SJCRH30 (cell line): ENCODE data around the gene CUEDC1. TPM values are rescaled to one million over a fixed set of nuclear protein-coding genes. Genes with fewer than 3 reads are reported as not detected.

Experiments
- DNase-seq, 2 experiments: peaks; one replicate each; pipeline ENCODE4 v3.0.0-alpha.2; 2015 to 2020
- H3K27ac ChIP-seq: fragments of 250-450 bp; sonication (Bioruptor Pico); 2 replicates; pipeline ENCODE4 v1.5.1; 2020; ENCODE audit warnings: mild to moderate bottlenecking, moderate library complexity
- H3K27me3 ChIP-seq: fragments of 250-450 bp; sonication (Bioruptor Pico); 2 replicates; pipeline ENCODE4 v1.5.1; 2020; ENCODE audit warnings: mild to moderate bottlenecking, moderate library complexity
- H3K36me3 ChIP-seq: fragments of 250-450 bp; sonication (Bioruptor Pico); 2 replicates; pipeline ENCODE4 v1.5.1; 2020; ENCODE audit warnings: mild to moderate bottlenecking, moderate library complexity
- H3K4me1 ChIP-seq: fragments of 250-450 bp; sonication (Bioruptor Pico); 2 replicates; pipeline ENCODE4 v1.5.1; 2020; ENCODE audit warnings: mild to moderate bottlenecking, moderate library complexity
- H3K4me3 ChIP-seq: fragments of 250-450 bp; sonication (Bioruptor Pico); 2 replicates; pipeline ENCODE4 v1.5.1; 2020; ENCODE audit warnings: mild to moderate bottlenecking, moderate library complexity
- H3K9me3 ChIP-seq: fragments of 250-450 bp; sonication (Bioruptor Pico); replicated peaks from 2 replicates; pipeline ENCODE4 v1.5.1; 2020; ENCODE audit warnings: mild to moderate bottlenecking, moderate library complexity
- total RNA-seq: library from RNA; depleted of rRNA; stranded (reverse); fragments of >200 nt; shearing (Covaris generic); gene quantifications from 2 replicates; pipeline ENCODE4 v1.2.3, GENCODE V29; 2014

Gene CUEDC1
- total RNA-seq, 1 experiment from 2014 or later: 14.4 TPM

DNA sequence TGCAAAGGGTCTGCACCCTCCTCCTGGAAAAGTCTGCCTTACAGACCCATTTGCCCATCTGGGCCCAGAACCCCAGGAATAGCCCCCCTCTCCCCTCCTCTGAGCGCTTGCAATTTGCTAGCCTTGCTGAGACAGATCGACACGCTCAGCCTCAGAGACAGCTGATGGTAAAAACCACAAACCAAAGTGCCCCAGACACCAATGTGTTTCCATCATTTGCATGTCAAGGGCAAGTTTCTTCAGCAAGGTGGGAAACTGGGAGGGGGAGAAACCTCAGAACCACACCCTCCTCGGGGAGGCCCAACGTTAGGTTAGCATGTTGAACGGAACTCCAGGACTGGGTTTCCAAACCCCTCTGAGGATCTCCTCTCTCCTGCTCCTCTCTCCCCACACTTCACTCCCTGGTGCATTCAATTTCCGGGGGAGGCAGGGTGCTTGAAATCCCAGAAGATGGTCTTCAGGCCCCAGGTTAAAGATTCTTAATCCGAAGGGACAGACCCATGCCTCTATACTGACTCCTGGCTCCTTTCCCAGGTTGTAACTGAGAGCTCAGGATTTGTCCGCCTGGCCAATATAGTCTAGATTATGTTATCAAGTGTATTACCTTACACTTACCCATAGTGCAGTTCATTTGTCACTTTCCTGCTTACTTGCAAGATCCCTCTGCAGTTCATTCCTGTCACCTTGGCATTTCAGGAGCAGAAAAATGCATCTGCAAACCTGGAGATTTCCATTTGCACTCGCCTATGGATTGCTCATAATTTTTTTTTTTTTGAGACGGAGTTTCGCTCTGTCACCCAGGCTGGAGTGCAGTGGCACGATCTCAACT lies 1.3 kb upstream of the CUEDC1 start:
- Histone ChIP-seq H3K4me3 (no peak overlapping the region; the same call in 1 of the 2 replicates), H3K27ac (no peak overlapping the region), H3K9me3 (no peaks in the 10 kb centered on the region), H3K27me3 (no peaks in the 10 kb centered on the region), H3K36me3 (no peaks in the 10 kb centered on the region), H3K4me1 (peaks cover 22% of the 10 kb centered on the region)
- peak in 1 of 2 experiments; percentile 60 for DNase-seq

DNA sequence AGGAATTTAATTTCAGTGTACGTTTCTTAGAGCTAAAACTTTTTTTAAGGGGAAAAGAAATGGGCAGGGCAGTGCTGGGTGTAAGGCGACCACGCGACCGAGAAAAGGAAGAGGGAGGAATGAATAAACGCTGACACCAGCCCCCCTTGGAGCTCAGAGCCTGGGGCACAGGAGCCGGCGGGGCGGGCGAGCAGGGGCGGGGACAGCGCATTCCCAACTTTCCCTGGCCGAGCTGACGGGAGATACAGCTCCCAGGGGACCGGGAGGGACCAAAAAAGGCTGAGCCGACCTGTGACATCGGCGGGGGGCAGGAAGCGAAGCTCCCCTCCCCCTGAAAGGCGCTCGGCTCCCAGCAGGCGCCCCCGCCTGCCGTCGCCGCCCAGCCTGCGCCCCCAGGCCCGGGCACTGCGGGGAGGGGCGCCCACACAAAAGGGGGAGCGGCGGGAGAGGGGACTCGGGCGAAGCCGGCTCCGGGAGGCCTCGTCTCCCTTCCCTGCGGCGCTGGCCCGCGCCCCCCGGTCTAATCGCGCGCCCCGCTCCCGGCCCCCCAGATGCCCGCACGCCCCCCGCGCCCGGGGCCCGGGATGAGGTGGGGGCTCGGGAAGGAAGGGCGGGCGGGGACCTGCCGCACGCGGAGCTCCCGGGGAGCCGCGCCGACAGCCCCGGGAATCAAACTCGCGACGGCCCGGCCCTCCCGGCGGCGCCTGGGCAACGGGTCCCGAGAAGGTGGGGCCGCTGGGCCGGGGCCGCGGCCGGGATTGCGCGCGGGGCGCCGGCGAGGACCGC lies 622 bp downstream of the CUEDC1 start:
- DNase-seq: peak; percentile 84 to 86
- Histone ChIP-seq H3K27ac (peak overlapping the region; percentile 79), H3K36me3 (no peaks in the 10 kb centered on the region), H3K4me3 (peak overlapping the region; percentile 87), H3K4me1 (peaks cover 31% of the 10 kb centered on the region), H3K9me3 (no peaks in the 10 kb centered on the region), H3K27me3 (no peaks in the 10 kb centered on the region)

DNA sequence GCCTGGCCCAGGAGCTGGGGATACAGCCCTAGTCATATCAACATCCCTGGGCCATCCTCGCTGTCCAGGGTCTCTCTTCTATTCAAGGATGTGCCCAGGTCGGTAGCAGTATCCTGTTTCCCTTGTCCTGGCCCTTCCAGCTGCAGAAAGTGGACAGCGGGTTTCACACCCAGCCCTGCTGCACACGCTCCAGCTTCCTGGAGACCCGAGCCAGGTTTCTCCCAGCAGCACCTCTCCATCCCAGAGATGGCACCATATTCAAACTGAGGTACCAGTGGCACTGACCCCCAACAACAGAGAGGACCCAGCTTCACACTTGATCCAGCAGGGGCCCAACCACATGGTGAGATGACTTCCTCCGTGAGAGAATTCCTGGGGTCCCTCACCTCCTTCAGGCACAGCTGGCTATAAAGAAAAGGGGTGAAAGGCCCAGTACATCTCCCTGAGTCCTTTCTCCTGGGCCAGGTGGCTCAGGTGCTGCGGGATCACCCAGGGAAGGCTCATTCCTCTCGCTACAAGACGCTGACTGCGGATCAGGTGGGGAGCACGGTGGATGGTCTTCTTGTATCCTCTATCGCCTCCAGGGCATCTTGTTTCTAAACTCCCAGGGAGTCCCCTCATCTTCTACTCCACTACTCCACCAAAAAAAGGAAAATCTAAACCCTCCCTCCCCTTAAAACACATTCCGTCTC lies 1.4 kb downstream of the CUEDC1 start:
- H3K9me3 ChIP-seq: no peaks in the 10 kb centered on the region
- peak overlapping the region; percentile 87 for H3K4me3 ChIP-seq
- peaks cover 36% of the 10 kb centered on the region for H3K4me1 ChIP-seq
- no peak for DNase-seq
- H3K27ac ChIP-seq: peak overlapping the region; percentile 79
- no peaks in the 10 kb centered on the region for H3K36me3 ChIP-seq
- H3K27me3 ChIP-seq: no peaks in the 10 kb centered on the region

DNA sequence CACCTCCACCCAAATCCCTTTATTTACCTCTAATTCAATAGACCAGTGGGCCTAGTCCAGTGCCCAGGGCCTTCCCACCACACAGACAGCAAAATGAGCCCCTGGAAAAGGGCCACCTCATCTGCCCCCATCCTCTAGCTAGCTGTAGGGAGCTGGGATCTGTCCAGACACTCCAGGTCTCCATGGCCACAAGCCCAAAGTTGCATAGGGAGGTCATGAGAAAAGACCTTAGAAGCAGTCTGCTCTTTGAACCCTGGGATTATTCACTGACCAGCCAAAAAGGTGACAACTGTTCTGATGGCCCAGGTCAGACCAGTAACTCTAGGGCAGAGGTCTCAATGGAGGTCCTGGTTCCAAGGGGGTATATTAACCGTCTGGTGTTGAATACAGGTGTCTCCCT lies 2.0 kb downstream of the CUEDC1 start:
- H3K4me1 ChIP-seq: peaks cover 42% of the 10 kb centered on the region

DNA sequence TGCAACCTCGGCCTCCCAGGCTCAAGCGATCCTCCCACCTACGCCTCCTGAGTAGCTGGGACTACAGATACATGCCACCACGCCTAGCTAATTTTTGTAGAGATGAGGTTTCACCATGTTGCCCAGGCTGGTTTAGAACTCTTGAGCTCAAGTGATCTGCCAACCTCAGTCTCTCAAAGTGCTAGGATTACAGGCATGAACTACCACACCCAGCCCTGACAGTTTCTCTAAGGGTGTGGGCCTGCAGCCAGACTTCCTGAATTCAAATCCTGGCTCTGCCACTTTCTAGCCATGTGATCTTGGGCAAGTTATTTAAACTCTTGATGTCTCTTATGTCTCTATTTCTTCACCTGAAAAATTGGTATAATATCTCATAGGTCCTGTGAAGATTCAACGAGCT lies 5.6 kb downstream of the CUEDC1 start:
- H3K4me1 ChIP-seq: peaks cover 57% of the 10 kb centered on the region
- no peak overlapping the region for H3K4me3 ChIP-seq
- no peaks in the 10 kb centered on the region for H3K27me3 ChIP-seq
- no peaks in the 10 kb centered on the region for H3K9me3 ChIP-seq
- no peaks in the 10 kb centered on the region for H3K36me3 ChIP-seq
- H3K27ac ChIP-seq: no peak overlapping the region
- no peak for DNase-seq

More for the DNA sequence above, 2.0 kb downstream of the CUEDC1 start:
- H3K4me3 ChIP-seq: no peak overlapping the region
- no peaks in the 10 kb centered on the region for H3K27me3 ChIP-seq
- H3K9me3 ChIP-seq: no peaks in the 10 kb centered on the region
- no peak for DNase-seq
- H3K36me3 ChIP-seq: no peaks in the 10 kb centered on the region
- no peak overlapping the region for H3K27ac ChIP-seq

DNA sequence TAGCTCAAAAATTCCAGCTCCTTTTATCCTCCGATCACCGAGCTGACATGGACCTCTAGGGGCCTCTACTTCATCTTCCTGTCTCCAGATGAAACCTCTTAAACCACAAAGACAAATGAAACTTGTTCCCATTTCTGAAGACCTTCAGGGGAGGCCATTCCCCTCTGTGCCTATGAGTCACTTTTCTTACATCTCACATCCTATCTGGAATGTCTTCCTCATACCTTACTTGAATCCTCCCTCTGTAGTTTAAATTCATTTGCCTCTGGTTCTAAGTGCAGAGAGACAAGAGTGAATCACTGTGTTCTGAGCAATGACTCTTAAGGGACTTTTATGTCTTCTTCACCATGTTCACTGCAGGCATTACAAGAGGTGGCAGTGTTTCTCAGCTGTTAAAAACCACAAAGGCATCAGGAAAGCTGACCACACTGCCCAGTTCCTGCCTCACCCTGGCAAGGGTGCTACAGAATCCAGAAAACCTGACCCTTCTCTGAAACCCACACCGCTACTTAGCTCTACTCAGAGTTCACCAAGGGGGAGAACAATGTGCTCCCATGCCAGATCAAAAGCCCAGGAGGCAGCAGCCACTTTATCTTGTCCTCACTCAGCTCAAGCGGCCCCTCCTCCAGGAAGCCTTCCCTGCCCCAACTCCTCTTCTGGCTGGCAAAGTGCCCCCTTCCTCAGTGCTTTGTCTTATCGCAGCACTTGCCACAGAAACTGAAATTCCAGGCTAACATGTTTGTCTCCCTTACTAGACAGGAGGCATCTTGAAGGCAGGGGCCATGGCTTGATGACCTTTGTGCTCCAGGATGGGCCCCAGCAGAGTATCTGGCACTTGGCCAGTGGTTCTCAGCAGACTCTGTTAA lies 6.4 kb downstream of the CUEDC1 start:
- DNase-seq: peak; percentile 75 to 82
- H3K36me3 ChIP-seq: no peaks in the 10 kb centered on the region
- H3K4me1 ChIP-seq: peaks cover 58% of the 10 kb centered on the region
- no peaks in the 10 kb centered on the region for H3K9me3 ChIP-seq
- H3K4me3 ChIP-seq: no peak overlapping the region
- H3K27me3 ChIP-seq: no peaks in the 10 kb centered on the region
- peak overlapping the region; percentile 86 for H3K27ac ChIP-seq

DNA sequence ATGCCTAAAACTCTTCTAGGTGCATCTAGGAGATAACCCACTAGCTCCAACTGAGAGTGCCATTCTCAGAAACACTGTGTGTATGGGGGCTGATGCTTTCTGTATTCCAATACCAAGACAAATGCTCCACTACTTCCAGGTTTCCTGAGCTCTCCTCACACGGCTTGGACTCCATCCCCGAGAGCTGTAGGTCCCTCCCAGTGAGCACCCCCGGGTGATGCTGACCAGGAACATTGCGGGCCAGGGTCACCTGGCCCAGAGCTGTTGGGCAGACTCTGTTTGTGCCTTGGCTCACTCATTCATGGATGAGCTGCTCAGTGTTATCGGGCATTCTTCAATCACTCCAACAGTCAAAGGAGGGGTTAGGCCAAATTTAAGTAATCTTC lies 7.0 kb downstream of the CUEDC1 start:
- peaks cover 64% of the 10 kb centered on the region for H3K4me1 ChIP-seq

DNA sequence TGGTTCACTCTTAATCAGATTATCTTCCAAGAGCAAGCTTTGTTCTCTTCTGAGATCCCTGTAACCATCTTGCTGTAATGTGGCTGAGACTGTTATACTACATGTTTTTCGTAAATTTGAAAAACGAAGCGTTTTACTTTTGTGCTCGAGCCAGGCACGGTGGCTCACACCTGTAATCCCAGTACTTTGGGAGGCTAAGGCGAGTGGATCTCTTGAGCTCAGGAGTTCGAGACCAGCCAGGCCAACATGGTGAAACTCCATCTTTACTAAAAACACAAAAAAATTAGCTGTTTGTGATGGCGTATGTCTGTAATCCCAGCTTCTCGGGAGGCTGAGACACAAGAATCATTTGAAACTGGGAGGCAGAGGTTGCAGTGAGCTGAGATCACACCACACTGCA lies 7.8 kb downstream of the CUEDC1 start:
- H3K4me1 ChIP-seq: peaks cover 65% of the 10 kb centered on the region
- H3K9me3 ChIP-seq: no peaks in the 10 kb centered on the region
- peak overlapping the region; percentile 86 for H3K27ac ChIP-seq
- no peaks in the 10 kb centered on the region for H3K27me3 ChIP-seq
- no peak for DNase-seq
- H3K4me3 ChIP-seq: peak overlapping the region; percentile 13; the same call in 1 of the 2 replicates
- H3K36me3 ChIP-seq: no peaks in the 10 kb centered on the region

More for the DNA sequence above, 7.0 kb downstream of the CUEDC1 start:
- Histone ChIP-seq H3K27me3 (no peaks in the 10 kb centered on the region), H3K36me3 (no peaks in the 10 kb centered on the region), H3K9me3 (no peaks in the 10 kb centered on the region), H3K27ac (peak overlapping the region; percentile 86), H3K4me3 (no peak overlapping the region)
- DNase-seq: no peak

DNA sequence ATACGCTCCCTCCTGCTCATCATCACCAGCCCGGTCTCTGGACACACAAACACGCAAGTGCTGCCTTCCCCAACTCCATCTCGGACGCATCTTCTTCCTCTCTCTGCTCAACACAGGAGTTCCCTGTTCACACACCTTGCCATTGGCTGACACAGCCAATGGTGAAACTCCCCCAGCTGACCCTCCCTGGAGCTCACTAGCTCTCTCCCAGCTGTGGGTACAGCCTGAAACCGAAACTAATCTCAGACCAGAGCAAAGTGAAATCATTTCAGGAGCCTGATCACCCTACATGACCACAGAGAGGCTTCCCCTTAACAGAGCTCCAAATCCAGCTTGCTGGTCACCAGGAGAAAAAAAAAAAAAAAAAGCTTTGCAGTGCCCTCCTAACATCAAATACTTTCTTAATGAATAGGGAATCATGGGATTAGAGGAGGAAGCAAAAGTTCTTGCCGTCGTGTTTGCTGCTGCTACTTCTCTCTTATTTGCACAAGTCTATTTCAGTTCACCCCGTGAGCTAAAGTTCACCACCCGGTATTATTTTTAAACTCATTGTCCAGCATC lies 8.3 kb downstream of the CUEDC1 start:
- H3K4me3 ChIP-seq: peak overlapping the region; percentile 13; the same call in 1 of the 2 replicates
- H3K4me1 ChIP-seq: peaks cover 68% of the 10 kb centered on the region
- peak overlapping the region; percentile 86 for H3K27ac ChIP-seq
- no peaks in the 10 kb centered on the region for H3K9me3 ChIP-seq
- peak; percentile 84 to 93 for DNase-seq
- no peaks in the 10 kb centered on the region for H3K36me3 ChIP-seq
- H3K27me3 ChIP-seq: no peaks in the 10 kb centered on the region

DNA sequence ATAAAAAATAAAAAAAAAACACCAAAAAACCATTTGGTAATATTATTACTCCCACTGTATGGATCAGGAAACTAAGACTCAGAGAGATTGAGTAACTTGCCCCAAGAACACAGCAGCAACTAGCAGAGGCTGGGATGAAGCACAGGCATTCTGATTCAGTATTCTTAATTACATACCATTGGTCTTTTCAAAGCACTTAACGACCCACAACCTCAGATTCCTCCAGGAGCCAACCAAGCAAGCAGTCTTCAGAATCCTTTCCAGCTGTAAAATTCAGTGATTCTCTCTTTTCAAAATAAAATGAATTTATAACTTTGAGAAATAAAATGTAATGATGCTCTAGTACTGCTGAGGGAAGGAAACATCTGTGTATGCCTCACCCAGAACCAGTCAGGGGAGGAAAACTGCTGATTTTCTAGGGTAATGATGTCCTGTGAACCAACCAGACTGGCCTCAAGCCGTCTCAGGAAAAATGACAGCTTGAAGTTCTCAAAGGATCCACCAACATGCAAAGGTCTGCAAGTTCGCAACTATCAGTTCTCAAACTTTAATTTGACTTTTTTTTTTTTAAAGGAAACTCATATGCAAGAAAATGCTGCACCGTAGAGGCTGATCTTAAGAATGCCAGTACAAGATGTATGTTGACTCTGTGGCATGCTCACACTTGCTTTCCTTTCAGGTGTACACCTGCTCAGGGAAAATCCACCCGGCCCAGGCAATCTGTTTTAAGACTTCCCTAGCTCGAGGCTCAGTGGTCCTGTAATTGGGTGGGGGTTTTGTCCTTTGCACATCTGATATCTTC lies 9.0 kb downstream of the CUEDC1 start:
- H3K27ac ChIP-seq: peak overlapping the region; percentile 86
- no peaks in the 10 kb centered on the region for H3K9me3 ChIP-seq
- no peaks in the 10 kb centered on the region for H3K27me3 ChIP-seq
- no peaks in the 10 kb centered on the region for H3K36me3 ChIP-seq
- H3K4me1 ChIP-seq: peaks cover 75% of the 10 kb centered on the region
- DNase-seq: no peak
- no peak overlapping the region for H3K4me3 ChIP-seq

DNA sequence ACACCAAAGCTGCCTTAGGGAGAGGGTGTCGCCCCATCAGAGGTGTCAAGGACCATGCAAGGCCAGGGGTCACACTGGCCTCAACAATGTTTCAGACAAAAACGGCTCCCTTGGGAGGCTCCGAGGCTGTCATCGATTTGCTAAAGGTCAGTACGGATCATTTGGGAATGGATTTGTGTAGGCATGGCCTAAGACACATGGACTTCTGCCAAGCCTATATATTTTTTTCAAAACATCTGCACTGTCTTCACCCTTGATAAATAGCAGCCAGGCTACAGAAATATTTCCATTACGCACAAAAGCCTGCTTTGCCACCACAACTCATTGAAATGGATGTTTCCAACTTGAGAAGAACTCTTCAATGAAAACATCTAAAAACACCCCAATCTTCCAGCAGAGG lies 10.3 kb downstream of the CUEDC1 start:
- Histone ChIP-seq H3K27me3 (no peaks in the 10 kb centered on the region), H3K27ac (no peak overlapping the region), H3K4me1 (peaks cover 81% of the 10 kb centered on the region)

DNA sequence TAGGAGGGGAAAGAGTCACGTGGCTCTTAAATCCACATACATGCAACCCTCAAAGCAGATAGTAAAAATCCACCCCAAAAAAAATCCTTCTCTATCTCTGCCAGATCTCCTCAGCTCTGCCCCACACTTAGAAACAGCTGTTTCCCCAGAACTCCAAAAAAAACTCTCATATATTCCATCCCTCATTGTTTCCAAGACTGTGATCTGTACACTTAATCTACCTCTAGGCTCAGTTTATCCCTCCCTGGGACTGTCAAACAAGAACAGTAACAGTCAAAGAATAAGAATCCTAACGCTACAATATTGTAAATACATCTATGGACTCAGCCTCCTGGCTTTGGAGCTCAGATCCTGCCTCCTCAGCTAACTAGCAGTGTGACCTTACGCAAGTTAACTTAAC lies 11.6 kb downstream of the CUEDC1 start:
- H3K4me1 ChIP-seq: peaks cover 77% of the 10 kb centered on the region
- DNase-seq: peak in 1 of 2 experiments; percentile 64
- no peaks in the 10 kb centered on the region for H3K9me3 ChIP-seq
- H3K27ac ChIP-seq: peak overlapping the region; percentile 17
- no peaks in the 10 kb centered on the region for H3K36me3 ChIP-seq
- no peak overlapping the region for H3K4me3 ChIP-seq
- no peaks in the 10 kb centered on the region for H3K27me3 ChIP-seq

More for the DNA sequence above, 10.3 kb downstream of the CUEDC1 start:
- no peaks in the 10 kb centered on the region for H3K9me3 ChIP-seq
- no peak for DNase-seq
- H3K36me3 ChIP-seq: no peaks in the 10 kb centered on the region
- no peak overlapping the region for H3K4me3 ChIP-seq

DNA sequence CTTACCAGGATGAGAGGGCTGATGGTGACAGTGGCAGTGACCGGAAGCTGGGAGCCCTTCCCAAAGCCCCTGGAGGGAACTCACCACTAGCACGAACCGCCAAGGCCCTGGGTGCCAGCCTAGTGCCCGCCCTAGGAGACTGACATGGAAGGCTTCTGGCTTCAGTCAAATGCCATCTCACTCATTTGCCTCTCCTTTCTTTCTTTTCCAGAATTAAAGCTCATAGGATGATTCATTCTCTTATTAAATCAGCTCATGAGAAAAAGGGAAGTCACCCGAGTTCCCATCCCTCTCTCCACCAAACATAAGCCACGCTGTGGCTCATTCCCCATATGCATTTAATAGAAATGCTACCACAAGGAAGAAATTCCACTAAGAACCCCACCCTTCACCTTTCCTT lies 12.1 kb downstream of the CUEDC1 start:
- Histone ChIP-seq H3K9me3 (no peaks in the 10 kb centered on the region), H3K4me1 (peaks cover 72% of the 10 kb centered on the region), H3K27ac (peak overlapping the region; percentile 17), H3K4me3 (no peak overlapping the region), H3K27me3 (no peaks in the 10 kb centered on the region), H3K36me3 (no peaks in the 10 kb centered on the region)
- DNase-seq: no peak
